ENCODE data around the gene RNASE4.

Gene RNASE4

DNA sequence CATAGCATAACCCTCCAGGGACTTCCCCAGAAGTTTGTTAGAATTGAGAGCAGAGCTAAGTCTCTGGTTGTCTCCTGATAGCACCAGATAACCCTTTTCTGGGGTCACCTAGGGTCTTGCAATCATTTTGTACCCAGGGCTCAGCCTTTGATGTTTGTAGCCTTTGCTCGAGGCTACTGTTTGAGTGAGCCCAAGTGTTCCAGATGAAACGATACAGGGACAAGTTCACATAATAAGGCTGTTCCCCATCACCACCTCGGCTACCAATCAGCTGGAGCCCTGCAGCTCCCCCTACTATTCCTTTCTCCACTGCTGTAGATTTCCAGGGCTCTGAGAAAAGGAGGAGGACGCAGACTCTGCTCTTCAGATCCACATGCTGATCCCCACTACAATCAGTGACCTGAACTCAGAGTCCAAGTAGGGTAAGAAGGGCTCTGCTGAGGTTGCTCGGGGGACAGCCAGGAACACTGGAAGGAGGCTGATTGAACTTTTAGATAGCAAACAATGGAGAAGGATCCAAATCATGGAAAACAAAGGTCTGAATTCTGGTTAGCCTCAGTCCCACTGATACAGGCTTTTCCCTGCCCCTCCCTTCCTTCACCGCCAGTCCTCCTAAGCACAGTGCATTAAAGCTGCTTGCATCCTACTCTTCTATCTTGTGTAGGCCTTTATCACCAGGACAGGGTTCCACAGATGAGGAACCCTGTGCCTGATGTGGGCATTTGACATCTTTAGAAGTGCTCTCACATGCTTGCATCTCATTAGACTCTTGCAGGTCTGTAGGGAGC, 61.4 kb downstream of the RNASE4 start, which contains the start of gene EDDM3A:
Gene EDDM3A, plus strand, starts transcription at position 317 of the 788 bp plus-strand sequence. CDS start 1,694 bp downstream, outside the sequence.
- no peak for DNase-seq (ENCODE audit: low read depth)

DNA sequence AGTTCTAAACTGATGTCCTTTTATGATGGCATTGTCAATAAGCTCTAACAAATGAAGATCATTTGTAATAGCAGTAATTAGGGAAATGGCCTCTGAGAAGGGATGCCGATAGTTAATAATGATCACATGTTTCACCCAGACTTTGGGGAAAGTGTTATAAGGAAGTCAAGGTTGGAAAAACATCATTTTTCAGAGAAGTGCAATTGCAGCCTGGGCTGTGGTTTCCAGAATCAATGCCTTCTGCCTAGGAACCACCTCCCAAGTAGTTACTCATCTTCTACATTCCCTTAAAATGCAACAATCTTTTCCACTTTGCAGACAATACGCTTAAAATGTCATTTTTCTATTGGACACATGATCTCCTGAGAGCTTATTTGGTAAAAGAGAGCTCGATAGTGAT, 62.2 kb downstream of the RNASE4 start:
- no peak for DNase-seq (ENCODE audit: low read depth)

DNA sequence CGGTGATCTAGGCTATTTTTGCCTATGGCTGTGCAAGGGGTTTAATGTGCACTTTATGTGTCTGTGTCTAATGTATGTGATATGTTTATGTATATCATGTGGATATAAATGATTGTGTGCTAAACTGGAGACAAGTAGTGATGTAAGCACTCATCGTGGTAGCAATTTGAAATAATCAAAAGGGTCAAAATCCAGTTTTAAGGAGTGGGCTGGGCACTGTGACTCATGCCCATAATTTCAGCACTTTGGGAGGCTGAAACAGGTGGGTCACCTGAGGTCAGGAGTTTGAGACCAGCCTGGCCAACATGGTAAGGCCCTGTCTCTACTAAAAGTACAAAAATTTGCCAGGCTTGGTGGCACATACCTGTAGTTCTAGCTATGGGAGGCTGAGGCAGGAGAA, 64.1 kb downstream of the RNASE4 start:
- DNase-seq (ENCODE audit: low read depth): no peak

DNA sequence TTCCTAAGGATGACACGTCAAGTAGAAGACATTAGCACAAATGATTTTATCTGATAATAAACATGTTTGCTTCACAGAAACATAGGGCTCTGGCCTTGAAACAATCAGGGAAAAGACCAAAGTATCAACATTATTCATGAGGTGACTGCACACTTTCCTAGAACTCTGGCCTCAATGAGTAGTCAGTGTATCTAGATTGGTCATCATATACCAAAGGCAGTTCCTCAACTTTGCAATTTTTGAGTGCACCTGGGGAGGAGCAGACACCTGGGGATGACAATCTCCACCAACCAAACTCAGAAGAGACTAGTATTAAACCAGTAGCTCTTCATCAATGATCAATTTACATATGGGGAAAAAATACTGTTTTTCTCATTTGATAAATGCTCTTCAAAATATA, 65.8 kb downstream of the RNASE4 start:
- DNase-seq (ENCODE audit: low read depth): no peak
